ENCODE results near the gene MEAF6. TPM values are rescaled to one million over a fixed set of nuclear protein-coding genes. Genes with fewer than 3 reads are reported as not detected.

MEAF6 gene
- total and polyA plus RNA-seq, 8 donors: 25.8 to 76.3 (median 53.8) TPM

- Histone ChIP-seq H3K27ac (peak within 1 kb of the TSS; percentile 22 to 75 (median 54)), H3K36me3 (peaks cover 0 to 32% (median 15%) of the 10 kb centered on the region in 4 donors), H3K27me3 (no peaks in the 10 kb centered on the region), H3K9me3 (no peaks in the 10 kb centered on the region), H3K4me1 (peaks cover 28 to 45% (median 40%) of the 10 kb centered on the region in 4 donors), H3K4me3 (peak within 1 kb of the TSS; percentile 42 to 60 (median 50))
- intact Hi-C loops (cut with DNase I; ENCODE audit: low total_unique reads): no loop called here
- TF ChIP-seq EP300 (IDR thresholded peaks at IDR 0.05) (no peak), POLR2AphosphoS5 (IDR thresholded peaks at IDR 0.05) (peak in 2 of 3 donors; percentile 55 to 67), CTCF (IDR thresholded peaks at IDR 0.05) (no peak)
- 5 to 14% (median 10%) methylated on average over 26 to 31 of the region's 31 CpGs for WGBS, 5 donors
- peak; percentile 93 to 96 for DNase-seq
Observed at GRCh38 chr1:37556712-37557196, 42.2 kb upstream of the MEAF6 start, which contains the start of gene DNALI1. TSS of gene DNALI1 (plus strand) at chr1:37556940. CDS start at chr1:37556995, 55 bp downstream.

- Histone ChIP-seq H3K36me3 (peaks cover 11 to 37% (median 35%) of the 10 kb centered on the region in 4 donors), H3K9me3 (no peaks in the 10 kb centered on the region), H3K27me3 (no peaks in the 10 kb centered on the region), H3K27ac (peak within 1 kb of the TSS; percentile 81 to 96 (median 89)), H3K4me1 (peaks cover 28 to 68% (median 44%) of the 10 kb centered on the region in 4 donors), H3K4me3 (peak within 1 kb of the TSS; percentile 74 to 99 (median 92))
- peak; percentile 93 to 98 for DNase-seq
- intact Hi-C loops (cut with DNase I; ENCODE audit: low total_unique reads): no loop called here
- WGBS, 5 donors: 11 to 14% (median 12%) methylated on average over 50 to 54 of the region's 54 CpGs
- TF ChIP-seq CTCF (IDR thresholded peaks at IDR 0.05): no peak
- no peak for TF ChIP-seq EP300 (IDR thresholded peaks at IDR 0.05)
- peak; percentile 89 to 94 (median 89) for TF ChIP-seq POLR2AphosphoS5 (IDR thresholded peaks at IDR 0.05)
- TF ChIP-seq POLR2A (IDR thresholded peaks at IDR 0.05): no peak
Observed at GRCh38 chr1:37553927-37554808, 39.6 kb upstream of the MEAF6 start, which contains the start of gene SNIP1. TSS of gene SNIP1 (minus strand) at chr1:37554293. CDS start at chr1:37554229, 64 bp downstream.

- Histone ChIP-seq H3K27me3 (no peaks in the 10 kb centered on the region), H3K27ac (peak overlapping the region; percentile 81 to 96 (median 89))
- 1 to 6% (median 2%) methylated on average over 11 of the region's 11 CpGs for whole genome bisulfite sequencing, 5 donors
Observed at GRCh38 chr1:37553598-37553926, 39.0 kb upstream of the MEAF6 start.

More at GRCh38 chr1:37553598-37553926, 39.0 kb upstream of the MEAF6 start:
- no peak for TF ChIP-seq EP300 (IDR thresholded peaks at IDR 0.05)
- TF ChIP-seq POLR2AphosphoS5 (IDR thresholded peaks at IDR 0.05): no peak
- no peak for TF ChIP-seq CTCF (IDR thresholded peaks at IDR 0.05)
- TF ChIP-seq POLR2A (IDR thresholded peaks at IDR 0.05): no peak
- intact Hi-C loops (cut with DNase I; ENCODE audit: low total_unique reads): no loop called here
- H3K4me3 ChIP-seq: peak overlapping the region; percentile 74 to 99 (median 92)
- no peaks in the 10 kb centered on the region for H3K9me3 ChIP-seq
- peaks cover 11 to 40% (median 38%) of the 10 kb centered on the region in 4 donors for H3K36me3 ChIP-seq
- peaks cover 28 to 69% (median 44%) of the 10 kb centered on the region in 4 donors for H3K4me1 ChIP-seq
- DNase-seq: no peak

All from stomach (tissue), 9 donors.